ENCODE measurements around the gene SEL1L3. TPM values are rescaled to one million over a fixed set of nuclear protein-coding genes. Genes with fewer than 3 reads are reported as not detected.

Gene SEL1L3
- total RNA-seq, 2 donors from 2014 or later: 14.9 to 24.5 TPM

DNA sequence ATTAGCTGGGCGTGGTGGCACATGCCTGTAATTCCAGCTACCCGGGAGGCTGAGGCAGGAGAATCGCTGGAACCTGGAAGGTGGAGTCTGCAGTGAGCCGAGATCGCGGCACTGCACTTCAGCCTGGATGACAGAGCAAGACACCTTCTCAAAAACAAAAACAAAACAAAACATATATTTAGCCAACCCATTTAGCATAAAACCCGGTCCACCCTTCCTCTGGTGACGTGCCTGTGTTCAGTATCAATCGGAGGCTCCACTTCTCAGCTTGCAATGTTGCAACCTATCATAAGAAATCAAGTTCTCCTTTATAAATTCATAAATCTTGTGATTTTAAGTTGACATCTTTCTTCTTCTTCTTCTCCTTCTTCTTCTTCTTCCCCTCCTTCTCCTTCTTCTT is 133.2 kb downstream of the SEL1L3 start:
- Histone ChIP-seq H3K4me1 (ENCODE audit: control insufficient read depth, insufficient read depth, low read length) (no peaks in the 10 kb centered on the region), H3K36me3 (ENCODE audit: control insufficient read depth, insufficient read depth, low read length) (no peaks in the 10 kb centered on the region), H3K4me3 (ENCODE audit: low read length) (no peak overlapping the region), H3K9ac (ENCODE audit: extremely low read depth, low read length, poor library complexity, severe bottlenecking) (no peak overlapping the region), H3K9me3 (ENCODE audit: control insufficient read depth, low read length) (no peaks in the 10 kb centered on the region), H3K27ac (ENCODE audit: low read depth, low read length) (no peak overlapping the region), H3K27me3 (ENCODE audit: control insufficient read depth, insufficient read depth, low read length, poor library complexity, severe bottlenecking) (no peaks in the 10 kb centered on the region)
- Mint-ChIP-seq H3K9me3 (no peaks in the 10 kb centered on the region), H3K27ac (no peak overlapping the region), H3K27me3 (ENCODE audit: insufficient read depth) (no peaks in the 10 kb centered on the region), H3K4me1 (no peaks in the 10 kb centered on the region), H3K36me3 (ENCODE audit: low read depth) (no peaks in the 10 kb centered on the region), H3K4me3 (no peak overlapping the region)
- no peak for TF ChIP-seq CTCF (conservative IDR thresholded peaks at IDR 0.05)
- 96 to 98% methylated on average over 6 to 9 of the region's 9 CpGs for WGBS, 2 experiments (ENCODE audit: insufficient coverage in 1 of 2, insufficient read length in 1 of 2)
- DNase-seq: no peak

DNA sequence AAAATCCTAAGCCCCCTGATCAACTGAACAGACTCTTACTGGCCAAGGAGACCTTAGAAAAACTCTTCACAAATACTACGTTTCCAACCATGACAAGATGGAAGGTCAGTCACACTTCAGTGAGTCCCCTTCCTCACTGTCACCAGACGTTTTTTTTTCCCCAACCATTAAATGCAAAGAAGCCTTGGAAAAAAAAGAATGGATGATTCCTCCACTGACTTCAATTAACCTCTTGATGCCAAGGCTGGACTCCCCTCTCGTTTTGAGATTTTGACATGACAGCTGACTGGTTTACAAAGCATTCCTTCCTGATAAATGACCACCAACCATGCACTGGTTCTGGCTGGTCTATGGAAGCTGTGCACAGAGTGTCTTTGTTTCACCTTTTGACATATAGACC is 133.9 kb downstream of the SEL1L3 start:
- no peak overlapping the region for H3K9ac ChIP-seq (ENCODE audit: extremely low read depth, low read length, poor library complexity, severe bottlenecking)
- Mint-ChIP-seq H3K9me3 (no peaks in the 10 kb centered on the region), H3K27me3 (ENCODE audit: insufficient read depth) (no peaks in the 10 kb centered on the region), H3K4me1 (no peaks in the 10 kb centered on the region), H3K4me3 (no peak overlapping the region), H3K27ac (no peak overlapping the region), H3K36me3 (ENCODE audit: low read depth) (no peaks in the 10 kb centered on the region)
- H3K27ac ChIP-seq (ENCODE audit: low read depth, low read length): no peak overlapping the region
- no peak for DNase-seq
- no peak for TF ChIP-seq CTCF (conservative IDR thresholded peaks at IDR 0.05)
- no peaks in the 10 kb centered on the region for H3K9me3 ChIP-seq (ENCODE audit: control insufficient read depth, low read length)
- no peaks in the 10 kb centered on the region for H3K27me3 ChIP-seq (ENCODE audit: control insufficient read depth, insufficient read depth, low read length, poor library complexity, severe bottlenecking)
- H3K36me3 ChIP-seq (ENCODE audit: control insufficient read depth, insufficient read depth, low read length): no peaks in the 10 kb centered on the region
- H3K4me3 ChIP-seq (ENCODE audit: low read length): no peak overlapping the region
- H3K4me1 ChIP-seq (ENCODE audit: control insufficient read depth, insufficient read depth, low read length): no peaks in the 10 kb centered on the region
- 64 to 84% methylated on average over 3 of the region's 3 CpGs for WGBS, 2 experiments (ENCODE audit: insufficient coverage in 1 of 2, insufficient read length in 1 of 2)

- no peaks in the 10 kb centered on the region for H3K27me3 ChIP-seq (ENCODE audit: control insufficient read depth, insufficient read depth, low read length, poor library complexity, severe bottlenecking)
- H3K36me3 ChIP-seq (ENCODE audit: control insufficient read depth, insufficient read depth, low read length): no peaks in the 10 kb centered on the region
- no peak for DNase-seq
- no peak overlapping the region for H3K4me3 Mint-ChIP-seq
- H3K4me1 ChIP-seq (ENCODE audit: control insufficient read depth, insufficient read depth, low read length): no peaks in the 10 kb centered on the region
- no peak overlapping the region for H3K4me3 ChIP-seq (ENCODE audit: low read length)
- no peaks in the 10 kb centered on the region for H3K36me3 Mint-ChIP-seq (ENCODE audit: low read depth)
- no peak for TF ChIP-seq CTCF (conservative IDR thresholded peaks at IDR 0.05)
- H3K27ac Mint-ChIP-seq: no peak overlapping the region
- 91 to 97% methylated on average over 9 of the region's 9 CpGs for WGBS, 2 experiments (ENCODE audit: insufficient coverage in 1 of 2, insufficient read length in 1 of 2)
- H3K9me3 ChIP-seq (ENCODE audit: control insufficient read depth, low read length): no peaks in the 10 kb centered on the region
- H3K9ac ChIP-seq (ENCODE audit: extremely low read depth, low read length, poor library complexity, severe bottlenecking): no peak overlapping the region
- H3K27me3 Mint-ChIP-seq (ENCODE audit: insufficient read depth): no peaks in the 10 kb centered on the region
- no peak overlapping the region for H3K27ac ChIP-seq (ENCODE audit: low read depth, low read length)
- peaks cover 6% of the 10 kb centered on the region for H3K4me1 Mint-ChIP-seq
- no peaks in the 10 kb centered on the region for H3K9me3 Mint-ChIP-seq
Measured at GRCh38 chr4:25727711-25728493, 134.9 kb downstream of the SEL1L3 start.

Measured in endodermal cell (in vitro differentiated cells).